Measurements from ENCODE around the gene RBFOX1. TPM values are rescaled to one million over a fixed set of nuclear protein-coding genes. Genes with fewer than 3 reads are reported as not detected.

The RBFOX1 gene
- total RNA-seq, 1 experiment from 2014 or later: not detected

DNA sequence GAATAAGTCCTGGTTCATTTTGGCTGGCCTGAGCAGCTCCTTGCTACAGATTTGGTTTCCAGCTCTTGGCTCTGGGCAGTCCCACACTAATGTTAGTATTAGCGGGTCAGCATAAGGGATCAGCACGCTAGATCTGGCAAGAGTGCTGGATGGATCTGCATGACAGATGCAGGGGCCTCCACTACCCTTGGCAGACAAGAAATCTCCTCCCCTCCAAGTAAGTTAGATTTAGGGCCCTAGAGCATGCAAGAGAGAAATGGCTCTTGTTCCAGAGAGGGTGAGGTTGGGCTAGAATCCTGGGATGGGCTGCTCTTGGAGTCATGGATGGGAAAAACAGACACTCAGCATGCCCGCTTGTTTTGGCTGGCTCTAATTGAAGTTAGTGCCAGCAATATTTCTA, 414.3 kb downstream of the RBFOX1 start (continued):
- TF ChIP-seq, protein P1, sequence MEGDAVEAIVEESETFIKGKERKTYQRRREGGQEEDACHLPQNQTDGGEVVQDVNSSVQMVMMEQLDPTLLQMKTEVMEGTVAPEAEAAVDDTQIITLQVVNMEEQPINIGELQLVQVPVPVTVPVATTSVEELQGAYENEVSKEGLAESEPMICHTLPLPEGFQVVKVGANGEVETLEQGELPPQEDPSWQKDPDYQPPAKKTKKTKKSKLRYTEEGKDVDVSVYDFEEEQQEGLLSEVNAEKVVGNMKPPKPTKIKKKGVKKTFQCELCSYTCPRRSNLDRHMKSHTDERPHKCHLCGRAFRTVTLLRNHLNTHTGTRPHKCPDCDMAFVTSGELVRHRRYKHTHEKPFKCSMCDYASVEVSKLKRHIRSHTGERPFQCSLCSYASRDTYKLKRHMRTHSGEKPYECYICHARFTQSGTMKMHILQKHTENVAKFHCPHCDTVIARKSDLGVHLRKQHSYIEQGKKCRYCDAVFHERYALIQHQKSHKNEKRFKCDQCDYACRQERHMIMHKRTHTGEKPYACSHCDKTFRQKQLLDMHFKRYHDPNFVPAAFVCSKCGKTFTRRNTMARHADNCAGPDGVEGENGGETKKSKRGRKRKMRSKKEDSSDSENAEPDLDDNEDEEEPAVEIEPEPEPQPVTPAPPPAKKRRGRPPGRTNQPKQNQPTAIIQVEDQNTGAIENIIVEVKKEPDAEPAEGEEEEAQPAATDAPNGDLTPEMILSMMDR (IDR thresholded peaks at IDR 0.05 in 2 of 3, conservative IDR thresholded peaks at IDR 0.05 in 1 of 3; ENCODE audit: borderline replicate concordance in 1 of 3, insufficient read depth in 1 of 3, low read depth in 2 of 3, low read length in 2 of 3): no peak
- TF ChIP-seq SIN3A (IDR thresholded peaks at IDR 0.05; ENCODE audit: low read depth) (no peak), ZNF274 (IDR thresholded peaks at IDR 0.05; ENCODE audit: low read depth, low read length) (no peak)

DNA sequence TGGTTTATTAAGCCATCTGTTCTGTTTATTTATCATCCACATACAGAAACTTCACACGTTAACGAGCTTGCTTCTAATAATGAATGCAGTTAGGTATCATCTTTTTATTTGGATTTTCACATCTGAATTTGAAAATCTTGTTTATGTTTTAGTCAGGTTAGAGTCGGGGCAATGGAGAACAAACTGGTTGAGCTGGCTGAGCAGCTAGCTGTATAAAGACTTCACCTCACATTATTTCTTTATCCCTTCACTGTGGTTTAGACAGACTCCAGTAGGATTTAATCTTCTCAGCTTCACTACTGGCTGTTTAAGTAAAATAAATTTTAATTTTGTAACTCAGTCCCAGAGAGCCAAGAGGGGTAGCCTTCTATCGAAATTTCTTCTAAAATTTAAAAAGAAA, 415.9 kb downstream of the RBFOX1 start:
- ChIA-PET RAD21 (ENCODE audit: low non-redundant PET in 1 of 2, low total read pairs in 2 of 2, uncharacterized antibody in 2 of 2, unreplicated experiment in 2 of 2) (no interaction called here), POLR2A (no interaction called here), CTCF (no interaction called here)
- no peak overlapping the region for H3K9ac ChIP-seq (ENCODE audit: low read length)
- H3K9me2 ChIP-seq (ENCODE audit: insufficient read depth): no peaks in the 10 kb centered on the region
- no peak overlapping the region for H3K4me2 ChIP-seq (ENCODE audit: low read length)
- H3K4me3 ChIP-seq (replicated peaks in 1 of 2; ENCODE audit: low read depth in 1 of 2, low read length in 2 of 2): no peak overlapping the region
- no peaks in the 10 kb centered on the region for H3K4me1 ChIP-seq (ENCODE audit: control insufficient read depth in 1 of 2, insufficient read depth in 2 of 2, low read length in 2 of 2)
- no peak for DNase-seq (ENCODE audit: low read depth, low spot score)
- H3K79me2 ChIP-seq (ENCODE audit: insufficient read depth, low read length): no peaks in the 10 kb centered on the region
- no peaks in the 10 kb centered on the region for H3K27me3 ChIP-seq (ENCODE audit: insufficient read depth, low read length)
- no peak overlapping the region for H3K27ac ChIP-seq (ENCODE audit: low read depth, low read length)
- intact Hi-C loops (cut with micrococcal nuclease): no loop called here
- peaks cover 0 to 22% of the 10 kb centered on the region in 2 experiments; a peak in 2 of 4 replicates for H3K9me3 ChIP-seq (ENCODE audit: control insufficient read depth in 1 of 2, insufficient read depth in 1 of 2, low read depth in 1 of 2, low read length in 2 of 2)
- BruUV-seq (replicated peaks): no TSS peak
- no peak for ATAC-seq
- H2AFZ ChIP-seq (ENCODE audit: low read depth, low read length, poor library complexity, severe bottlenecking): no peak overlapping the region
- no peaks in the 10 kb centered on the region for H3K36me3 ChIP-seq (ENCODE audit: control insufficient read depth in 1 of 2, insufficient read depth in 2 of 2, low read length in 2 of 2)
- no peaks in the 10 kb centered on the region for H4K20me1 ChIP-seq (ENCODE audit: insufficient read depth)
- no peak for TF ChIP-seq JUND (IDR thresholded peaks at IDR 0.05)
- TF ChIP-seq ZNF274 (IDR thresholded peaks at IDR 0.05; ENCODE audit: low read depth, low read length): no peak
- no peak for TF ChIP-seq RAD21 (IDR thresholded peaks at IDR 0.05; ENCODE audit: low read depth)
- no peak for TF ChIP-seq YY1 (IDR thresholded peaks at IDR 0.05; ENCODE audit: extremely low read depth, insufficient replicate concordance, low read depth, low read length)
- TF ChIP-seq SIN3A (IDR thresholded peaks at IDR 0.05; ENCODE audit: low read depth): no peak
- no peak for TF ChIP-seq POLR2A (IDR thresholded peaks at IDR 0.05; ENCODE audit: borderline replicate concordance, extremely low read depth, insufficient read depth, insufficient read length)
- TF ChIP-seq, protein P2, sequence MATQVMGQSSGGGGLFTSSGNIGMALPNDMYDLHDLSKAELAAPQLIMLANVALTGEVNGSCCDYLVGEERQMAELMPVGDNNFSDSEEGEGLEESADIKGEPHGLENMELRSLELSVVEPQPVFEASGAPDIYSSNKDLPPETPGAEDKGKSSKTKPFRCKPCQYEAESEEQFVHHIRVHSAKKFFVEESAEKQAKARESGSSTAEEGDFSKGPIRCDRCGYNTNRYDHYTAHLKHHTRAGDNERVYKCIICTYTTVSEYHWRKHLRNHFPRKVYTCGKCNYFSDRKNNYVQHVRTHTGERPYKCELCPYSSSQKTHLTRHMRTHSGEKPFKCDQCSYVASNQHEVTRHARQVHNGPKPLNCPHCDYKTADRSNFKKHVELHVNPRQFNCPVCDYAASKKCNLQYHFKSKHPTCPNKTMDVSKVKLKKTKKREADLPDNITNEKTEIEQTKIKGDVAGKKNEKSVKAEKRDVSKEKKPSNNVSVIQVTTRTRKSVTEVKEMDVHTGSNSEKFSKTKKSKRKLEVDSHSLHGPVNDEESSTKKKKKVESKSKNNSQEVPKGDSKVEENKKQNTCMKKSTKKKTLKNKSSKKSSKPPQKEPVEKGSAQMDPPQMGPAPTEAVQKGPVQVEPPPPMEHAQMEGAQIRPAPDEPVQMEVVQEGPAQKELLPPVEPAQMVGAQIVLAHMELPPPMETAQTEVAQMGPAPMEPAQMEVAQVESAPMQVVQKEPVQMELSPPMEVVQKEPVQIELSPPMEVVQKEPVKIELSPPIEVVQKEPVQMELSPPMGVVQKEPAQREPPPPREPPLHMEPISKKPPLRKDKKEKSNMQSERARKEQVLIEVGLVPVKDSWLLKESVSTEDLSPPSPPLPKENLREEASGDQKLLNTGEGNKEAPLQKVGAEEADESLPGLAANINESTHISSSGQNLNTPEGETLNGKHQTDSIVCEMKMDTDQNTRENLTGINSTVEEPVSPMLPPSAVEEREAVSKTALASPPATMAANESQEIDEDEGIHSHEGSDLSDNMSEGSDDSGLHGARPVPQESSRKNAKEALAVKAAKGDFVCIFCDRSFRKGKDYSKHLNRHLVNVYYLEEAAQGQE (IDR thresholded peaks at IDR 0.05; ENCODE audit: low read depth): no peak
- no peak for TF ChIP-seq ZFX (IDR thresholded peaks at IDR 0.05)
- TF ChIP-seq, protein P1 (IDR thresholded peaks at IDR 0.05 in 2 of 3, conservative IDR thresholded peaks at IDR 0.05 in 1 of 3; ENCODE audit: borderline replicate concordance in 1 of 3, insufficient read depth in 1 of 3, low read depth in 2 of 3, low read length in 2 of 3): no peak
- TF ChIP-seq, protein P3, sequence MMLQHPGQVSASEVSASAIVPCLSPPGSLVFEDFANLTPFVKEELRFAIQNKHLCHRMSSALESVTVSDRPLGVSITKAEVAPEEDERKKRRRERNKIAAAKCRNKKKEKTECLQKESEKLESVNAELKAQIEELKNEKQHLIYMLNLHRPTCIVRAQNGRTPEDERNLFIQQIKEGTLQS (IDR thresholded peaks at IDR 0.05): no peak
- TF ChIP-seq EZH2 (IDR thresholded peaks at IDR 0.05): no peak
- no peak for TF ChIP-seq EZH2phosphoT487 (IDR thresholded peaks at IDR 0.05; ENCODE audit: borderline replicate concordance)
- no peak for TF ChIP-seq TCF7L2 (IDR thresholded peaks at IDR 0.05; ENCODE audit: borderline replicate concordance, extremely low read depth, insufficient read depth, insufficient read length)
- TF ChIP-seq SRF (IDR thresholded peaks at IDR 0.05; ENCODE audit: low read depth): no peak
- no peak for TF ChIP-seq SP1 (IDR thresholded peaks at IDR 0.05; ENCODE audit: low read depth)
